Spinal cord (tissue), 10 donors: ENCODE data around the gene TBC1D22A. TPM values are rescaled to one million over a fixed set of nuclear protein-coding genes. Genes with fewer than 3 reads are reported as not detected.

Experiments used
- DNase-seq, 6 donors: peaks; one replicate each; pipeline versions ENCODE4 v3.0.0 to v3.0.0-alpha.2; 2013 to 2015; ENCODE audit warnings: low spot score in 6 of 6, low read depth in 4 of 6
- H3K27ac ChIP-seq: one replicate; pipeline ENCODE4 v1.5.1; 2013; ENCODE audit warnings: low read depth, low read length, control low read depth
- H3K27me3 ChIP-seq: one replicate; pipeline ENCODE4 v1.6.1; 2013; ENCODE audit warnings: low read length; ENCODE audit not compliant: control insufficient read depth, insufficient read depth
- H3K36me3 ChIP-seq: one replicate; pipeline ENCODE4 v1.6.1; 2013; ENCODE audit warnings: low read length; ENCODE audit not compliant: control insufficient read depth, insufficient read depth
- H3K4me1 ChIP-seq: one replicate; pipeline ENCODE4 v1.6.1; 2013; ENCODE audit warnings: low read length; ENCODE audit not compliant: control insufficient read depth, insufficient read depth
- H3K4me3 ChIP-seq: one replicate; pipeline ENCODE4 v1.5.1; 2013; ENCODE audit warnings: low read depth, low read length, control low read depth
- H3K9me3 ChIP-seq: one replicate; pipeline ENCODE4 v1.6.1; 2013; ENCODE audit warnings: low read length; ENCODE audit not compliant: control insufficient read depth, insufficient read depth
- WGBS: methylation state at CpG from one replicate; pipeline ENCODE4 v1.1.5; 2013; ENCODE audit warnings: missing lambda C conversion rate; ENCODE audit not compliant: insufficient coverage; 5-methylcytosine and 5-hydroxymethylcytosine counted together
- polyA plus RNA-seq, 2 donors: library from polyadenylated mRNA; unstranded; fragments of 120-200 nt; gene quantifications; one replicate each; pipeline ENCODE4 v1.2.1, GENCODE V29; 2013; ENCODE audit not compliant: insufficient read length in 2 of 2
- total RNA-seq, 2 donors: library from RNA; depleted of rRNA in 1 of 2; stranded (reverse); fragments of 120-200 nt in 1 of 2; fragments of >200 nt in 1 of 2; gene quantifications; one replicate each; pipeline versions ENCODE4 v1.2.3 to v1.2.4, GENCODE V29; 2013 to 2014
- donor health status: healthy.

Gene TBC1D22A
- total and polyA plus RNA-seq, 4 donors: 7.1 to 14.6 (median 10.8) TPM

DNA sequence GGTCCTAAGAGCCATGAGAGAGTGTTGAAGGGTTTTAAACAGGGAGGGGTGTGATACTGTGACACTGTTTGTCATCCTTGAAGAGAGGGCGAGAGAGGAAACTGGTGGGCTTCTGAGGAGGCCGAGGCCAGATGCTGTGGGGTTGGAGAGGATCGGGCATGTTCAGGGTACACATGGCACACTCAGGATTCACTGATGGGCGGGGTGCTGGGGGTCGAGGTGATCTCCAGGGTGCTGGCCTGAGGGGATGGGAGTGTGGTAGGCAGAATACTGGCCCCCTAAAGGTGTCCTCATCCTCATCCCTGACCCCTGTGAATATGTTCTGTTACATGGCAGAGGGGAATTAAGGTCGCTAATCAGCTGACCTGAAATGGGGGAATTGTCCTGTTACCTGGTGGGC lies 7.3 kb downstream of the TBC1D22A start:
- peaks cover 38% of the 10 kb centered on the region for H3K4me1 ChIP-seq
- H3K36me3 ChIP-seq: peaks cover 14% of the 10 kb centered on the region
- 93% methylated on average over 5 of the region's 6 CpGs for WGBS
- peak overlapping the region; percentile 64 for H3K27ac ChIP-seq
- H3K9me3 ChIP-seq: no peaks in the 10 kb centered on the region
- no peaks in the 10 kb centered on the region for H3K27me3 ChIP-seq
- H3K4me3 ChIP-seq: no peak overlapping the region
- no peak for DNase-seq

- WGBS: 85% methylated on average over 14 of the region's 14 CpGs
- peaks cover 43% of the 10 kb centered on the region for H3K4me1 ChIP-seq
- no peak overlapping the region for H3K4me3 ChIP-seq
- no peaks in the 10 kb centered on the region for H3K27me3 ChIP-seq
- H3K36me3 ChIP-seq: peaks cover 14% of the 10 kb centered on the region
- no peaks in the 10 kb centered on the region for H3K9me3 ChIP-seq
- peak overlapping the region; percentile 47 for H3K27ac ChIP-seq
- no peak for DNase-seq
Measured at GRCh38 chr22:46770151-46770641, 7.7 kb downstream of the TBC1D22A start.

DNA sequence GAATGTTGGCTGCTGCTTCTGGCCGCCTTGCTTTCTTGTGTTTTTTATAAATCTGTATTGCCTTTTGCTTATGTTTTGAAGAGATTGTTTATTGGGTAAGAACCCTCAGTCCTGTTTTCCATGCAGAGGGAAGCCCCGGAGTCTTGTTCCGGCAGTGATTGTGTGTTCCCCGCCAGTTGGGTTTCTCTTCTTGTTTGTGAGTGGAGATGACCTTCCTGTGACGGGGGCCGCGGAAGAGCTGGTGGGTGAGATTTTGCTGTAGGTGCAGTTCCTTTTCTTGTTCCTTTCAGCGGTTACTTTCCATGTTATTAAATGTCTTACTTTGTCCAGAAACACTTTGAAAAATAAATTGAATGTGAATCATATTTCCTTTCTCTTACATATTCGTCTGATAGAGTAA lies 8.3 kb downstream of the TBC1D22A start:
- H3K9me3 ChIP-seq: no peaks in the 10 kb centered on the region
- no peak for DNase-seq
- H3K27me3 ChIP-seq: no peaks in the 10 kb centered on the region
- peaks cover 14% of the 10 kb centered on the region for H3K36me3 ChIP-seq
- peak overlapping the region; percentile 47 for H3K27ac ChIP-seq
- H3K4me3 ChIP-seq: no peak overlapping the region
- WGBS: no CpG with 5 or more reads among the region's 9 CpGs
- peaks cover 48% of the 10 kb centered on the region for H3K4me1 ChIP-seq

- Histone ChIP-seq H3K27me3 (no peaks in the 10 kb centered on the region), H3K4me3 (no peak overlapping the region), H3K27ac (no peak overlapping the region), H3K36me3 (peaks cover 14% of the 10 kb centered on the region), H3K4me1 (peaks cover 67% of the 10 kb centered on the region), H3K9me3 (no peaks in the 10 kb centered on the region)
- DNase-seq: no peak
- WGBS: 92% methylated on average over 10 of the region's 10 CpGs
Measured at GRCh38 chr22:46773076-46773475, 10.6 kb downstream of the TBC1D22A start.

GRCh38 chr22:46774253-46774979 lies 12.0 kb downstream of the TBC1D22A start:
- 81% methylated on average over 19 of the region's 24 CpGs for WGBS
- peaks cover 12% of the 10 kb centered on the region for H3K36me3 ChIP-seq
- no peak overlapping the region for H3K4me3 ChIP-seq
- no peaks in the 10 kb centered on the region for H3K9me3 ChIP-seq
- peaks cover 54% of the 10 kb centered on the region for H3K4me1 ChIP-seq
- peak in 1 of 6 donors; percentile 36 for DNase-seq
- H3K27ac ChIP-seq: peak overlapping the region; percentile 47
- H3K27me3 ChIP-seq: no peaks in the 10 kb centered on the region

DNA sequence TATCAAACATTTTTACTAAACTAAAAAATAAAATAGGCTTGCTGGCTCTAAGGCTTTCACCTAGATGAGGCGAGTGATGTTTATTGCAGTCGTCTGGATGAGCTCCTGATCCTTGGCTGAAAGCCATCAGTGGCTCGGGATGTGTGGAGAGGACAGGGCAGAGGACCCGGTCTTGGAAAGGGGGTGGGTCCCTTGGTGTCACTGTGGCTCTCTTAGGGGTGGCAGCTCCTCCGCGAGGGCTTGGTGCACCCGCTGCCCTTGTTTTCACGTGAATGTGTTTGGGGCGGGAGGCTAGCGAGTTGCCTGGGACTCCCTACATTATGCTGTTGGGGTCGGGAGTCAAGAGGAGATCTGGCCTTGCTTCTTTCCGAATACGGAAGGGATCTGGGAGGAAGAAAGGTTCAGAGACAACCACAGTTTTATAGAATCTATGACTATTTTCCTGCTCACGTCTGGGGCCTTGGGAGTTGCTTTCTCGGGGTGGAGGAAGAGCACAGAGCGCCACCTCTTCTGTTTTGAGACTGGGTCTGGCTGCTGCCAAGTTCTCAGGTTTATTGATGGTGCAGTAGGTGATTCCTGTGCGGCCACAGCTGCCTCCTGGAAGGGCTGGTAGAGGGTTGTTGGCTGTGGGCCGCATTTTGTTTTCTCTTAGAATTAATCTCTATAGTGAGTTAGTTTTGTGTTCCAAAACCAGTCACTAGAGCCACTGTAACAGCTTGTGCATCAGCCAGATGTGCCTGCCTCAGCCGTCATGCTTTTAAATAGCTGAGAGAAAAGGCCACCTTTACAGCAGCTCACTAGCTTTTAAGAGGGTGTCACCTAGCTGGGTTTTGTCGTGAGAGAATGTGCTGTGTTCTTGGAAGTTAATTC lies 12.8 kb downstream of the TBC1D22A start:
- Histone ChIP-seq H3K4me1 (peaks cover 46% of the 10 kb centered on the region), H3K27ac (peak overlapping the region; percentile 15), H3K9me3 (no peaks in the 10 kb centered on the region), H3K27me3 (no peaks in the 10 kb centered on the region), H3K4me3 (no peak overlapping the region), H3K36me3 (peaks cover 12% of the 10 kb centered on the region)
- peak in 1 of 6 donors; percentile 70 for DNase-seq
- 60% methylated on average over 12 of the region's 20 CpGs for WGBS

- H3K27ac ChIP-seq: no peak overlapping the region
- H3K9me3 ChIP-seq: no peaks in the 10 kb centered on the region
- 89% methylated on average over 20 of the region's 22 CpGs for WGBS
- H3K27me3 ChIP-seq: no peaks in the 10 kb centered on the region
- peaks cover 42% of the 10 kb centered on the region for H3K4me1 ChIP-seq
- H3K36me3 ChIP-seq: peaks cover 12% of the 10 kb centered on the region
- no peak for DNase-seq
- H3K4me3 ChIP-seq: no peak overlapping the region
Measured at GRCh38 chr22:46775850-46776826, 13.7 kb downstream of the TBC1D22A start.

GRCh38 chr22:46776876-46777608 lies 14.6 kb downstream of the TBC1D22A start:
- Histone ChIP-seq H3K9me3 (no peaks in the 10 kb centered on the region), H3K4me1 (peaks cover 42% of the 10 kb centered on the region), H3K27me3 (no peaks in the 10 kb centered on the region), H3K36me3 (peaks cover 12% of the 10 kb centered on the region), H3K4me3 (no peak overlapping the region), H3K27ac (no peak overlapping the region)
- 69% methylated on average over 18 of the region's 18 CpGs for WGBS
- DNase-seq: no peak
